ENCODE measurements around the gene RNF150.

The RNF150 gene

GRCh38 chr4:141130947-141131605 lies 2.2 kb downstream of the RNF150 start:
- DNase-seq: no peak

DNA sequence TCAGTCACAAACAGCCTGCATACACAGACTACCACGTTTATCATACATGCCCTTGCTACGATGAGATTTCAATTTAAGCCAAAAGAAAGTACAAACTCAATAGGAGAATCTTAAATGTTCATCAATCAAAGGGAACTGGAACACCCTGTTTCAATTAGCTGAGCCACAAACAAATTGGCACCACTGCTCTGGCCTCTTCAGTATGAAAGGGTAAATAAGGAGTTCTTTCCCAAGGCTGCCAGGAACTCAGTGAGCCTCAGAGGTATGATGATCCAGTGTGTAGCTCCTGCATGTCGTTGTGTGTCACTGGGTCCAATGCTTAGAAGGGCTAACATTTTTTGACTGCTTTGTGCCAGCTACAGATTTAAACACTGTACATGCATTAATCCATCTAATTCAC lies 5.4 kb downstream of the RNF150 start:
- DNase-seq: no peak

GRCh38 chr4:141126769-141127168 lies 6.5 kb downstream of the RNF150 start:
- no peak for DNase-seq

- DNase-seq: peak; percentile 66
Measured at GRCh38 chr4:141124224-141124623, 9.0 kb downstream of the RNF150 start.

DNA sequence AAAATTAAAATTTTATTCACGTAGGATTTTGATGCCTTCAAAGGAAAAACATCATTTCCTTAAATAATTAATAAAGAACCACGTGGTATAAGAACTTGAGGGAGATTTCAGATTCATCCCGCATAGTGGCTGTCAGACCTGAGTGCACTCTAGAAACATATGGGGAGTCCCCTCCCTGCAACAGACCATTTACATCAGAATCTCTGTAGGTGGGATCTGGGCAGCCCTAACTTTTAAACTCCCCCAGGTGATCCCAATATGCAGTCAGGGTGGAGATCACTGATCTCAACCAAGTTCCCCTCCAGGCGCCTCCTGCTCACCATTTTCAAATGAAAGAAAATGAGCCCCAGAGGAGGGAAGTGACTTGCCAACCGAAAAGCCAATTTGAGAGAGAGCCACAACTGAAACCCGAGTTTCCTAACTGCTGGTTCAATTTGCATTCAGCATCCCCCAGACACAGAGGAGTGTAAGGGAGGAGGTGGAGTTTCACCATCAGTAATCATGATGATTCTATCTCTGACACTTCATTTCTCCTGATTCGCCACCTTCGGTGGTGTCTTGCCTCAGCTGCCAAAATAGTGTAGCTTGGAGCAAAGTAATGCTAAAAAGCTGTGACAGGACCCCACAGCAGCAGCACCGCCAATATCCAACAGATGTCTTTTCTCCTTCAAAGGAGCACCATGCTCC lies 11.4 kb downstream of the RNF150 start:
- DNase-seq: no peak

DNA sequence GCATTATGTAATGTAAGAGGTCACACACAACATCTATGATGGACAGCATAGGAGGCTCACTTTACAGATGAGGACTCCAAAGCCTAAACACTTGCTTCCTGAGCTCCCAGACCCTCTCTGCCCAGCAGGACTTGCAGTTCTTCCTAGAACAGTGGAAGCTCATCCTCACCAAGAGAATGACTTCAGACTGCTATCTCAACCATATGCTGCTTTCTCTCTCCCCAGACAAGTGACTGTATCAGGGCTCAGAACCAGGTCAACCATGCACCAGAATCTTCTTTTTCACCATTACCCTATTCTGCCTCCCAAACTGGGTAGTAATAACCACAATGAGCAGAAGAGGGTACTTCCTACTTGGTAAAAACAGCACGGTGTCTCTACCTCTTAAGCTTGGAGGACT lies 12.2 kb downstream of the RNF150 start:
- no peak for DNase-seq

DNA sequence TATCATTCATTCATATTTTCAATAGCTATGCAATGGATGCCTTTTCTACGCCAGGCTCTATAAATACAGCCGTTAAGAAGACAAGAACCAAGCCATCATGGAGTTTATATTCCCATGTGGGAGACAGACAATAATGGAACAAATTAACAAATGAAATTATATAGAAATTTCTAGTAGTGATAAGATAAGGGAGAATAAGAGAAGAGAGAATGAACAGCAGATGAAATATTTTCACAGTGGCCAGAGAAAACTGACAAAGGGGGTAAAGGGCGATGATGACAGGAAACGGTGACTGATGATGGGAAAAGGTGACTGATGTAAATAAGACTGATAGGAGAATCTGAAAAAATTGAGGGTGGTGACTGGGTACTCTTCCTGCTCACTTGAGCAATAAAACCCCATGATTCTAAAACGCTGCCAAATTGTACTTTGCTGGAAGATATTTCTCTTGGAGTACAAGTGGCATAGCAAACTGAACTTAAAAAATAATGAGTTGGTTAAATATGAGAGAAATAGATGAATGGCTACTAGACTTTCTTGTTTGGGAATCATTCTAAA lies 13.2 kb downstream of the RNF150 start:
- no peak for DNase-seq

DNA sequence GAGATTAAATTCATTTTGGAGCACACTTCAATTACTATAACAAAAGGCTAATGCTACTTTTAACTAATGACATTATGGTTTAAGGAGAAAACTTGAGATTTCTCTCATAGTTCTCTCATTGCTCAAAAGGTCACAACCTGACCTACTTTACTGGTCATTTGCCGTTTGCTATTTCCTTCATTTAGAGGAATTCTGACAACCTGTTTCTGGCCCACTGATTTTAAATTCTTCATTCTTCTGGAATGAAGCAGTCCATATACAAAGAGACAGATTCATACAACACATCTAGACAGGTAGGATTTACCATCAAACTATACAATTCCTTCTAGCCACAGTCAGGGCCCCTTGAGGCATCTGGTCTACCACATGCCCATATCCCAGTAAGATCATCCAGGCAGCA lies 14.2 kb downstream of the RNF150 start:
- no peak for DNase-seq

- no peak for DNase-seq
Measured at GRCh38 chr4:141118381-141118780, 14.9 kb downstream of the RNF150 start.

GRCh38 chr4:141117935-141118334 lies 15.3 kb downstream of the RNF150 start:
- no peak for DNase-seq

DNA sequence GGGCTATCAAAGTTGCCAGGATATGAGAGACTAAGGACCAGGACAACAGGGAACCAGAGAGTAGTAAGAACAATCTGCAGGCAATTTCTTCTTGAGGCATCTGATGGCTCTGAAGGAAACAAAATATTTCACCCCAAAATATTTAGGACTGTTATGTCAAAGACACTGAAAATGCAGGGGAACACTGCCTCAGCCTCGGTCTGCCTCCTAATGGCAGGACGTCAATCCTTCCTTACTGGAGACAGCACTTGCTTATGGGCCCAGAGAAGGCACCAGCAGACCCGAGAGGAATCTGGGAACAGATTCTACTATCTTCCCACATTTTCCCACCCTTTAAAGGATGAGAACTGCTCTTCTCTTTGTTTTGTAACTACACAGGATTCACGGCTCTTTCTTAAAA lies 23.3 kb downstream of the RNF150 start:
- no peak for DNase-seq

- no peak for DNase-seq
Measured at GRCh38 chr4:141107927-141108326, 25.3 kb downstream of the RNF150 start.

- DNase-seq: no peak
Measured at GRCh38 chr4:141102367-141102766, 30.9 kb downstream of the RNF150 start.

DNA sequence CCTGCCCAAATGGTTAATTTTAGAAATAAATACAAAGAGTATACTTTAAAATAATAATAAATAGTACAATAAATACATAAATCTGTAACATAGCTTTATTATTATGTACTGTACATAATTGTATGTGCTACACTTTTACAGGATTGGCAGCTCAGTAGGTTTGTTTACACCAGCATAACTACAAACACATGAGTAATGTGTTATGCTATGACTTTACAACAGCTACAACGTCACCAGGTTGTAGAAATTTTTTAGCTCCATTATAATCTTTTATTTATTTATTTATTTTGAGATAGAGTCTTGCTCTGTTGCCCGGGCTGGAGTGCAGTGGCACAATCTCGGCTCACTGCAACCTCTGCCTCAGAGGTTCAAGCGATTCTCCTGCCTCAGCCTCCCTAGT lies 31.8 kb downstream of the RNF150 start:
- DNase-seq: no peak

DNA sequence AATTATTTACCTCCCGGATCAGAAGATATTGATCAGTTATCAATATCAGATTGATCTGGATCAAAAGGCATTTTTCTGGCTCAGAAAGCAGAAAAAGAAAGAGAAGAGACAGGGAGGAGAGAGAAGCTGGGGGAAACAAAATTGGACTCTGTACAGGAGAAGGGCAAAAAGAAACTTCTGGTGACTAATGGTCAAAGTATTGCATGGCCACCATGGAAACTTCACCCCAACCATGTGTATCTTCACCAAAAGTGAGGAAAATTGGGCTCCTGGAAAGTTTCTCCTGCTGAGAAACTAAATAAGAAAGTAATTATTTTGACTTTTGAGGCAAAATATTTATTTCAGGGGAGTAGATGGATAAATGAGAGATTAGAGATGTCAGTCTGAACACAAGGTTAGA lies 33.9 kb downstream of the RNF150 start:
- DNase-seq: no peak

GRCh38 chr4:141098163-141098562 lies 35.1 kb downstream of the RNF150 start:
- no peak for DNase-seq

GRCh38 chr4:141090473-141090872 lies 42.8 kb downstream of the RNF150 start:
- no peak for DNase-seq

DNA sequence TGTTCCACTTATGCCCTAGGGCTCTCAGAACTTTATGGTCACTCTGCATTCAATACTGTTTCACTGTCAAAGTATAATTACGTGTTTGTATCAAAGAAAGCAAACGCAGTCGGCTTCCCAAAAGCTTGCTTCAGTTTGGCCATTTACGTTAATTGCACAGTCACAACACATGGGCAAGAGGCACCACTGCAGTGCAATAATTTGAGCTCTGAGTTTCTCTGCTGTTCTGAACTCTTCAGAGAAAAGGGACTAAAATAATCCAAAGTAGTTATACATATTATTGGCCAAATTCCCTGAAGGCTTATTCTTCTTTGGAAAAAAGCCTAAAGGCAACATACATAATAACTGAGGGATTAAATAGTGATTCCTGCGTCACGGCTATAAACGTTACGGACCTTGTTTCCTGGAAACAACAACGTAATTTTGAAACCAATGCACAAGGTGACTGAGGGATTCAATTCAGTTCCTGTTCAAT lies 51.3 kb downstream of the RNF150 start:
- DNase-seq: no peak

GRCh38 chr4:141080668-141081067 lies 52.6 kb downstream of the RNF150 start:
- DNase-seq: no peak

GRCh38 chr4:141079393-141079930 lies 53.8 kb downstream of the RNF150 start:
- DNase-seq: no peak

- DNase-seq: no peak
Measured at GRCh38 chr4:141078871-141079270, 54.4 kb downstream of the RNF150 start.

DNA sequence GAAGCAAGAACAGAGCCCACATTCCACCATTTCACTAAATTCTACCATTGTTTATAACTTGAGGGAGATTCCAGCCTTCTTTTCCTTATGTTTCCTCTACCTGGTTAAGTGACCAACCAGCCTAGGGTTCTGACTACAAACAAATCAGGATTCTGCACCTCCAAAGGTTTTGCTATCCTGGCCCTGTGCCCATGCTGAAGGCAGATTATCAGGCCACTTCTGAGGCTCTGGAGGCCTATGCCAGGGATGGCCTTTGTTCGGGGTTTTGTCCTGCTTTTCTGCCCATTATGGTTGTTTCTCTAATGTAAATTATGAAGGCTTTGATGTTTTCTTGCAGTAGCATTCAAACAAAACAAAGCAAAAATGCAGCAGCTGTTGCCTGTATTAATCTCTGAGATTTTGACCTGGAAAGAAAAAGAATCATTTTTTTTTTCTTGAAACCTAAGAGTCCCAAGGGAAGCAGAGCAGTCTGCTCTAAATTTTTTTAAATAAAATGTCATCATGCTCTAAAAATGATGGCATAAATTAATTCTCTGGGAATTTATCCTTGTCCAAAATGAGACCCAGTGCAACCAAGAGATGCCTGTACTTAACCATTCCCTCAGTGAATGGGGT lies 55.6 kb downstream of the RNF150 start:
- DNase-seq: no peak

- no peak for DNase-seq
Measured at GRCh38 chr4:141075553-141075952, 57.7 kb downstream of the RNF150 start.

Data from islet precursor cell (in vitro differentiated cells).